Measurements from ENCODE around the gene COMMD8.

COMMD8 gene

DNA sequence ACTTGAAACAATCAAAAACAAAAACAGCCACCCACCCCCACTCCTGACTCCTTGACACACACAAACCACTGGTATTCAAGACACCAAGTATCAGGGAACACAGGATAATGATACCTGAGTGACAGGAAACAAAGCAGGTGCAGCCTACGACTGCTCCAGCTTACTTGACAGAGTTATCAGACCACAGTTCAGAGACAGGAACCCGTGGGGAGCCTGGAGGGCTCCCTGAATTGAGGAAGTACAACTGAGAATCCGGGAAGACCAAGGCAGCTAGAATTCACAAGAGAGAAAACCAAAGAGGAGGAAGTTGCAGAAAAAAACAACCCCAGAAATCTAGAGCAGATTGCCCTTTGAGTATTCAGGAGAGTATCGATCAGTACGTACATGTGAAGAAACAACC lies 20.5 kb downstream of the COMMD8 start:
- TF ChIP-seq, protein P1, sequence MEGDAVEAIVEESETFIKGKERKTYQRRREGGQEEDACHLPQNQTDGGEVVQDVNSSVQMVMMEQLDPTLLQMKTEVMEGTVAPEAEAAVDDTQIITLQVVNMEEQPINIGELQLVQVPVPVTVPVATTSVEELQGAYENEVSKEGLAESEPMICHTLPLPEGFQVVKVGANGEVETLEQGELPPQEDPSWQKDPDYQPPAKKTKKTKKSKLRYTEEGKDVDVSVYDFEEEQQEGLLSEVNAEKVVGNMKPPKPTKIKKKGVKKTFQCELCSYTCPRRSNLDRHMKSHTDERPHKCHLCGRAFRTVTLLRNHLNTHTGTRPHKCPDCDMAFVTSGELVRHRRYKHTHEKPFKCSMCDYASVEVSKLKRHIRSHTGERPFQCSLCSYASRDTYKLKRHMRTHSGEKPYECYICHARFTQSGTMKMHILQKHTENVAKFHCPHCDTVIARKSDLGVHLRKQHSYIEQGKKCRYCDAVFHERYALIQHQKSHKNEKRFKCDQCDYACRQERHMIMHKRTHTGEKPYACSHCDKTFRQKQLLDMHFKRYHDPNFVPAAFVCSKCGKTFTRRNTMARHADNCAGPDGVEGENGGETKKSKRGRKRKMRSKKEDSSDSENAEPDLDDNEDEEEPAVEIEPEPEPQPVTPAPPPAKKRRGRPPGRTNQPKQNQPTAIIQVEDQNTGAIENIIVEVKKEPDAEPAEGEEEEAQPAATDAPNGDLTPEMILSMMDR (IDR thresholded peaks at IDR 0.05; ENCODE audit: low read depth, low read length, missing control alignments), result no peak
- no peak overlapping the region for H3K4me3 ChIP-seq (ENCODE audit: low read depth, low read length)
- in situ Hi-C loops (cut with HindIII; ENCODE audit: low sequenced_read_pairs), result no loop called here
- no peak for DNase-seq (ENCODE audit: low read depth)

DNA sequence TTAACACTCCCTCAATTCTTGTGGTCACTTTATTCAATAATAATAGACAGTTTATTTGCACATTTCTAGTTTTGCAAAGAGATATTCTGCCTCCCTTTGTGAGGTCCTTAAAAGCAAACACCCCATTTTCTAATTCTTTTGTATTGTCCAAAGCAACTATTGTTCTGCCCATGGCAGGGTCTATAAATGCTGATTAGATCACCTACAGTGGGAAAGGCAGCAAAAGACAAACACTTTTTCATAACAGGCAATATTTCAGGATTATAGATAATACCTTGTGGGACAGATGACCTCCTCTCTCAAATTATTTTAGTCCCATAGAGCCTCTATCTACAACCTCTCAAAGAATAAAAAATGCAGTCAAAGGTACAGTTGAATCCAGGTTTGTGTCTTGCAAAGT lies 28.6 kb downstream of the COMMD8 start:
- in situ Hi-C loops (cut with HindIII; ENCODE audit: low sequenced_read_pairs), result no loop called here
- no peak overlapping the region for H3K4me3 ChIP-seq (ENCODE audit: low read depth, low read length)
- TF ChIP-seq, protein P1 (IDR thresholded peaks at IDR 0.05; ENCODE audit: low read depth, low read length, missing control alignments), result no peak
- no peak for DNase-seq (ENCODE audit: low read depth)

DNA sequence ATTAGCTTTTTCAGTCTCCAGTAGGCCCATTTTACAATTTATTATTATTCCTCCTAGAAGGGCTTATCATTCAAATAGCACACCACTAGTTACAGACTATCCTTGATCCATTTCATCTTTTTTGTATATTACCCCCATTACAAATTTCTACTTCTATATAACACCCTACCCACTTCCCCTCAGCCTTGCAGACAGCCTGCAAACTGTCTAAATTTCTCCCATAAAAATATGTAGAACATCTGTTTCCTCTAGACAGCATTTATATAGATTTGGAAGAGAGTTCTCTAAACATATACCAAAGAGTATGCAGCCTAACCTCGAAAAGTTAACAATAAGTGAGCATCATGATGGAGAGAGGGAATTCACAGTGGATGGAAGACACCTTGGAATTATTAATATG lies 30.8 kb downstream of the COMMD8 start:
- H3K4me3 ChIP-seq (ENCODE audit: low read depth, low read length), result no peak overlapping the region
- in situ Hi-C loops (cut with HindIII; ENCODE audit: low sequenced_read_pairs), result no loop called here
- DNase-seq (ENCODE audit: low read depth), result no peak
- TF ChIP-seq, protein P1 (IDR thresholded peaks at IDR 0.05; ENCODE audit: low read depth, low read length, missing control alignments), result no peak

DNA sequence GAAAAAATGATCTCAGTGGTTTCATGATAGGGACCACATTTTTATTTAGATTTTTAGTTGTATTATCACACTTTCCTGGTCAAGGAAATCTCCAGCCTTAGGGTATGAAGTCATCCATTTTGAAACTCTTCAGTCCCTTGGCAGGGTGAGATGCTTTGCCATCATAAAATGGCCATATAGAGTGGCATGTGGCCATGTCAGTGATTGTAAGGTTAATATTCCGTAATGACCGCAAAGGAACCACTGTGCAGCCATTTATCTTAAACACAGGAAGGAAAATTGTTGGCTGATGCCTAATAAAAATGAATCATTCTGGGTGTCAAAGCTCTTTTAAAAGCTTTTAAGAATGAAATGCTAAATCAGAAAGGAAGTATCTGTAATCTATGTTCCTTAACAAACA lies 35.6 kb downstream of the COMMD8 start:
- TF ChIP-seq, protein P1 (IDR thresholded peaks at IDR 0.05; ENCODE audit: low read depth, low read length, missing control alignments), result no peak
- DNase-seq (ENCODE audit: low read depth), result no peak
- in situ Hi-C loops (cut with HindIII; ENCODE audit: low sequenced_read_pairs), result no loop called here
- H3K4me3 ChIP-seq (ENCODE audit: low read depth, low read length), result no peak overlapping the region

DNA sequence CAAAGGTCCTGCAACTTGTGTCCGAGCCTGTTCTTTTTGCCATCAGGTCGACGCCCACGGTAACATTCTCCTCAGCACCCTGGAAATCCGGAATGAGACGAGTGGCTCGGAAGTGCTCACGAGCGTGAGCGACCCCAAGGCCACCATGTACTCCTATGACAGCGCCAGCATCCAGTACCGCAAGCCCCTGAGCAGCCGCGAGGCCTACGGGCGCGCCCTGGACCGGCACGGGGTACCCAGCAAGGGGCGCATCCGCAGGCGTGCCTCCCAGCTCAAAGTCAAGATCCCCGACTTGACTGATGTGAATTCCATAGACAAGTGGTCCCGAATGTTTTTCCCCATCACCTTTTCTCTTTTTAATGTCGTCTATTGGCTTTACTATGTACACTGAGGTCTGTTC lies 37.9 kb downstream of the COMMD8 start:
- no peak overlapping the region for H3K4me3 ChIP-seq (ENCODE audit: low read depth, low read length)

DNA sequence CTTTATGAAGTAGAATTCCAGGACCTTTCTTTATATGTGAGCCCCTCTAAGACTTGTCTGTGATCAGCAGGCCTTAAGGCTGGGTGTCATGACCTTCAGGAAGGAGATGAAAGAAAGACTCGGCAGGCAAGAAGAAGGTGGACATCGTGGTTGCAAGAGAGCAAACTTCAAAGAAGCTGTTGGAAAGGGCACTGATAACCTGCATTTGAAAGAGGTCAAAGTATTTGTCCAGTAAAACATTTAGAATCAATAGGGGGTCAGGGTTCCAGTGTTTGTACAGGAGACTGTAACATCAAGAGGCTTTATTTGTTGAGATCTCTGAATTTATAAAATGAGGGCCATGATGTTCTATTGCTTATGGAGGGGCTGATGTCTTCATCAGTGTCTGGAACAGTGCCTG lies 44.2 kb downstream of the COMMD8 start:
- no peak overlapping the region for H3K4me3 ChIP-seq (ENCODE audit: low read depth, low read length)
- in situ Hi-C loops (cut with HindIII; ENCODE audit: low sequenced_read_pairs), result no loop called here
- DNase-seq (ENCODE audit: low read depth), result no peak
- TF ChIP-seq, protein P1 (IDR thresholded peaks at IDR 0.05; ENCODE audit: low read depth, low read length, missing control alignments), result no peak

More for the DNA sequence above, 37.9 kb downstream of the COMMD8 start:
- TF ChIP-seq, protein P1 (IDR thresholded peaks at IDR 0.05; ENCODE audit: low read depth, low read length, missing control alignments), result no peak
- DNase-seq (ENCODE audit: low read depth), result no peak
- in situ Hi-C loops (cut with HindIII; ENCODE audit: low sequenced_read_pairs), result no loop called here

DNA sequence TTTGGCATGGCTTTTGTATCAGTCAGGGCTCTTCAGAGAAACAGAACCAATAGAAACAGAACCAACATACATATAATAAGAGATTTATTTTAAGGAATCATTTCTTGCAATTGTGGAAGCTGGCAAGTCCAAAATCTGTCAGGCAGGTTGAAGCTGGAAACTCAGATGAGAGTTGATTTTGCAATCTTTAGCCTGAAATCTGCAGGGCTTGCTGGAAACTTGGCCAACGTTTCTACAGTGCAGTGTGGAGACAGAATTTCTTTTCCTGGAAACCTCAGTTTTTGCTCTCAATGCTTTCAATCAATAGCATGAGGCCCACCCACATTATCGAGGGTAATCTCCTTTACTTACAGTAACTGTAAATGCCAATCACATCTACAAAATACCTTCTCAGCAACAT lies 45.4 kb downstream of the COMMD8 start:
- no peak for DNase-seq (ENCODE audit: low read depth)
- TF ChIP-seq, protein P1 (IDR thresholded peaks at IDR 0.05; ENCODE audit: low read depth, low read length, missing control alignments), result no peak
- in situ Hi-C loops (cut with HindIII; ENCODE audit: low sequenced_read_pairs), result no loop called here
- H3K4me3 ChIP-seq (ENCODE audit: low read depth, low read length), result no peak overlapping the region
